SK-N-SH (cell line): ENCODE results near the gene SEMA3C. TPM values are rescaled to one million over a fixed set of nuclear protein-coding genes. Genes with fewer than 3 reads are reported as not detected.

ENCODE experiments used
- CTCF ChIA-PET: fragments of 300-600, 350-600 bp; formaldehyde crosslinking; extraction: SDS; loops from one replicate; lab custom pipeline; 2021; lab: Yijun Ruan, JAX
- POLR2A ChIA-PET: fragments of 350-600 bp; sonication (Branson Sonifier 250); formaldehyde crosslinking; extraction: SDS; loops from one replicate; lab custom pipeline; 2020; ENCODE audit warnings: antibody characterized with exemption, inconsistent platforms; lab: Yijun Ruan, JAX
- DNase-seq: peaks from one replicate; pipeline ENCODE4 v3.0.0; 2012
- H2AFZ ChIP-seq: fragments of 200-600 bp; sonication (generic); 2 replicates; pipeline ENCODE4 v1.8.1; 2016; ENCODE audit warnings: antibody characterized with exemption, mild to moderate bottlenecking, low read depth
- H3F3A ChIP-seq: fragments of 200-600 bp; sonication (generic); replicated peaks from 2 replicates; pipeline ENCODE3; 2016; ENCODE audit warnings: antibody characterized with exemption, mild to moderate bottlenecking; ENCODE audit not compliant: insufficient read depth
- H3K27ac ChIP-seq, 2 experiments: fragments of 200-500 bp in 1 of 2; fragments of 200-600 bp in 1 of 2; sonication (Bioruptor generic) in 1 of 2; sonication (generic), shearing (Covaris generic) in 1 of 2; 2 replicates each; pipeline versions ENCODE4 v1.5.1 to v1.6.1; 2014 to 2016; ENCODE audit warnings: low read depth in 2 of 2, inconsistent platforms in 1 of 2, low read length in 1 of 2, mild to moderate bottlenecking in 1 of 2, mixed read lengths in 1 of 2
- H3K27me3 ChIP-seq: fragments of 200-600 bp; sonication (generic), shearing (Covaris generic); 2 replicates; pipeline ENCODE4 v1.6.1; 2016; ENCODE audit warnings: mixed run types; ENCODE audit not compliant: insufficient read depth
- H3K36me3 ChIP-seq, 2 experiments: fragments of 200-500 bp in 1 of 2; fragments of 200-600 bp in 1 of 2; sonication (Bioruptor generic) in 1 of 2; sonication (generic) in 1 of 2; replicated peaks in 1 of 2; 2 replicates each; pipeline versions ENCODE3 to v1.5.1; 2014 to 2016; ENCODE audit warnings: low read length in 1 of 2, mild to moderate bottlenecking in 1 of 2; ENCODE audit not compliant: insufficient read depth in 2 of 2, control insufficient read depth in 1 of 2
- H3K4me1 ChIP-seq, 2 experiments: fragments of 200-500 bp in 1 of 2; fragments of 200-600 bp in 1 of 2; sonication (Bioruptor generic) in 1 of 2; sonication (generic), shearing (Covaris generic) in 1 of 2; 2 replicates each; pipeline versions ENCODE4 v1.5.1 to v1.6.1; 2014 to 2016; ENCODE audit warnings: low read depth in 1 of 2, low read length in 1 of 2, mixed run types in 1 of 2; ENCODE audit not compliant: insufficient read depth in 2 of 2, control insufficient read depth in 1 of 2
- H3K4me2 ChIP-seq: fragments of 200-600 bp; sonication (generic), shearing (Covaris generic); 2 replicates; pipeline ENCODE4 v1.6.1; 2017; ENCODE audit warnings: mixed run types
- H3K4me3 ChIP-seq, 2 experiments: fragments of 200-500 bp in 1 of 2; fragments of 200-600 bp in 1 of 2; sonication (Bioruptor generic) in 1 of 2; sonication (generic), shearing (Covaris generic) in 1 of 2; 2 replicates each; pipeline versions ENCODE4 v1.5.1 to v1.8.1; 2014 to 2016; ENCODE audit warnings: low read depth in 2 of 2, inconsistent platforms in 1 of 2, low read length in 1 of 2, mild to moderate bottlenecking in 1 of 2, mixed read lengths in 1 of 2, moderate library complexity in 1 of 2
- H3K79me2 ChIP-seq: fragments of 200-600 bp; sonication (generic); 2 replicates; pipeline ENCODE4 v1.8.1; 2017; ENCODE audit warnings: mild to moderate bottlenecking; ENCODE audit not compliant: insufficient read depth
- H3K9ac ChIP-seq: fragments of 200-600 bp; sonication (generic); 2 replicates; pipeline ENCODE4 v1.6.1; 2017; ENCODE audit warnings: mixed run types
- H3K9me2 ChIP-seq: fragments of 200-600 bp; sonication (generic); 2 replicates; pipeline ENCODE4 v1.6.1; 2017; ENCODE audit warnings: mixed run types
- H3K9me3 ChIP-seq: fragments of 200-600 bp; sonication (generic); 2 replicates; pipeline ENCODE4 v1.6.1; 2017; ENCODE audit warnings: mixed run types, mild to moderate bottlenecking, moderate library complexity
- H4K20me1 ChIP-seq: fragments of 200-600 bp; sonication (generic); 2 replicates; pipeline ENCODE4 v1.6.1; 2017; ENCODE audit warnings: mild to moderate bottlenecking, mixed run types; ENCODE audit not compliant: insufficient read depth
- CHD2 ChIP-seq: fragments of 150-350 bp; IDR thresholded peaks from 2 replicates; pipeline ENCODE4 v1.6.1; 2018; ENCODE audit warnings: low read length; ENCODE audit not compliant: partially characterized antibody
- ELF1 ChIP-seq: IDR thresholded peaks from 2 replicates; pipeline ENCODE4 v1.4.0; 2012
- EP300 ChIP-seq, 2 experiments: IDR thresholded peaks; 2 replicates each; pipeline versions ENCODE4 v1.4.0 to v1.6.1; 2012; ENCODE audit warnings: borderline replicate concordance in 1 of 2, low read depth in 1 of 2, low read length in 1 of 2
- EZH2phosphoT487 ChIP-seq: fragments of 200-600 bp; sonication (generic); IDR thresholded peaks from 2 replicates; pipeline ENCODE4 v1.6.1; 2017; ENCODE audit warnings: low read depth, mixed run types, mild to moderate bottlenecking, antibody characterized with exemption, moderate library complexity, borderline replicate concordance
- JUND ChIP-seq: IDR thresholded peaks from 2 replicates; pipeline ENCODE4 v1.4.0; 2012
- MEF2A ChIP-seq: IDR thresholded peaks from 2 replicates; pipeline ENCODE4 v1.4.0; 2012; ENCODE audit warnings: low read depth, borderline replicate concordance
- MXI1 ChIP-seq: IDR thresholded peaks from 2 replicates; pipeline ENCODE4 v1.6.1; 2012; ENCODE audit warnings: mild to moderate bottlenecking, low read depth, low read length, improper control_type of control experiment
- POLR2AphosphoS5 ChIP-seq: IDR thresholded peaks from 2 replicates; pipeline ENCODE4 v1.6.1; 2012; ENCODE audit warnings: low read depth, low read length
- RAD21 ChIP-seq: IDR thresholded peaks from 2 replicates; pipeline ENCODE4 v1.6.1; 2012; ENCODE audit warnings: mild to moderate bottlenecking, low read length
- RFX5 ChIP-seq: IDR thresholded peaks from 2 replicates; pipeline ENCODE4 v1.6.1; 2012; ENCODE audit warnings: mild to moderate bottlenecking, improper control_type of control experiment, low read length
- RXRA ChIP-seq: IDR thresholded peaks from 2 replicates; pipeline ENCODE4 v1.4.0; 2012; ENCODE audit warnings: low read depth, mild to moderate bottlenecking, borderline replicate concordance
- SMC3 ChIP-seq: IDR thresholded peaks from 2 replicates; pipeline ENCODE4 v1.6.1; 2012; ENCODE audit warnings: low read depth, low read length, improper control_type of control experiment
- TAF1 ChIP-seq: IDR thresholded peaks from 2 replicates; pipeline ENCODE4 v1.6.1; 2012; ENCODE audit warnings: low read depth, mild to moderate bottlenecking, low read length, moderate library complexity, borderline replicate concordance
- TCF12 ChIP-seq: IDR thresholded peaks from 2 replicates; pipeline ENCODE4 v1.4.0; 2012
- USF1 ChIP-seq: IDR thresholded peaks from 2 replicates; pipeline ENCODE4 v1.4.0; 2012; ENCODE audit warnings: low read depth, borderline replicate concordance
- WGBS: methylation state at CpG from one replicate; pipeline ENCODE4 v1.1.6; 2017; ENCODE audit warnings: low lambda C conversion rate; 5-methylcytosine and 5-hydroxymethylcytosine counted together
- polyA plus RNA-seq, 3 experiments: library from polyadenylated mRNA; depleted of rRNA; stranded (reverse); fragments of >200 nt; gene quantifications; 2 replicates each; pipeline ENCODE4 v1.2.3, GENCODE V29; 2012
- TF ChIP-seq, protein P1 (sequence below): fragments of 150-350 bp; IDR thresholded peaks from 2 replicates; pipeline ENCODE4 v1.6.1; 2017; ENCODE audit warnings: antibody characterized with exemption, low read length, low read depth, borderline replicate concordance
- TF ChIP-seq, protein P2 (sequence below): fragments of 200-600 bp; sonication (generic); IDR thresholded peaks from 2 replicates; pipeline ENCODE4 v1.6.1; 2017; ENCODE audit warnings: antibody characterized with exemption, mild to moderate bottlenecking, moderate library complexity

Gene SEMA3C
- polyA plus RNA-seq, 1 of the 3 experiments (the other 2 are of a cell fraction) = 51.1 TPM

DNA sequence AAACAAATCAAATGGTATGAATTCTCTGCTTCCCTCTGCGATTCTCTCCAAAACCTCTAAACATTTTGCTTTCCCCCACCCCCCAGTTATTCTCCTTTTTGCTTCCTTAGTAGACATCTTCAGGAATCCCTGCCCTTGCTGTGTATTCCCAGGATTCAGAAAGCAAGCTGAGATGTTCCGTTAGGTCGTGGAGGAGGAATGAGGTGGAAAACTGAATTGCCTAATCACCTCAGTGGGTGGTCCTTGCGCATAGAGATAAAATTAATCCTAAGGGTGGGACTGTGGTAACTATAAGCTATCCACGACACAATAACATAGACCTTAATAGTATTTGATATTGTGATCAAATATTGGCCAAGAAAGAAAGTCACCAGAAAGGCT lies 49.1 kb upstream of the SEMA3C start:
- Histone ChIP-seq H3K27ac (no peak overlapping the region), H4K20me1 (no peaks in the 10 kb centered on the region), H3K9ac (no peak overlapping the region), H3K79me2 (no peaks in the 10 kb centered on the region), H3K9me3 (no peaks in the 10 kb centered on the region), H3K4me2 (no peak overlapping the region), H3F3A (peaks cover 3% of the 10 kb centered on the region), H3K36me3 (no peaks in the 10 kb centered on the region), H2AFZ (no peak overlapping the region), H3K4me3 (no peak overlapping the region), H3K9me2 (no peaks in the 10 kb centered on the region), H3K4me1 (no peaks in the 10 kb centered on the region; a peak in 1 of 4 replicates), H3K27me3 (no peaks in the 10 kb centered on the region)
- no peak for TF ChIP-seq RFX5
- TF ChIP-seq MEF2A = no peak
- TF ChIP-seq JUND = no peak
- no peak for TF ChIP-seq RXRA
- no peak for TF ChIP-seq RAD21
- TF ChIP-seq POLR2AphosphoS5 = no peak
- no peak for TF ChIP-seq ELF1
- no peak for TF ChIP-seq EZH2phosphoT487
- TF ChIP-seq, protein P1, sequence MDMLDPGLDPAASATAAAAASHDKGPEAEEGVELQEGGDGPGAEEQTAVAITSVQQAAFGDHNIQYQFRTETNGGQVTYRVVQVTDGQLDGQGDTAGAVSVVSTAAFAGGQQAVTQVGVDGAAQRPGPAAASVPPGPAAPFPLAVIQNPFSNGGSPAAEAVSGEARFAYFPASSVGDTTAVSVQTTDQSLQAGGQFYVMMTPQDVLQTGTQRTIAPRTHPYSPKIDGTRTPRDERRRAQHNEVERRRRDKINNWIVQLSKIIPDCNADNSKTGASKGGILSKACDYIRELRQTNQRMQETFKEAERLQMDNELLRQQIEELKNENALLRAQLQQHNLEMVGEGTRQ = no peak
- no peak for TF ChIP-seq TCF12
- TF ChIP-seq EP300 (IDR thresholded peaks at IDR 0.05; ENCODE audit: borderline replicate concordance in 1 of 2, low read depth in 1 of 2, low read length in 1 of 2) = no peak
- TF ChIP-seq CHD2 = no peak
- no peak for TF ChIP-seq TAF1
- no peak for TF ChIP-seq USF1
- no peak for TF ChIP-seq SMC3
- no peak for TF ChIP-seq MXI1
- TF ChIP-seq, protein P2, sequence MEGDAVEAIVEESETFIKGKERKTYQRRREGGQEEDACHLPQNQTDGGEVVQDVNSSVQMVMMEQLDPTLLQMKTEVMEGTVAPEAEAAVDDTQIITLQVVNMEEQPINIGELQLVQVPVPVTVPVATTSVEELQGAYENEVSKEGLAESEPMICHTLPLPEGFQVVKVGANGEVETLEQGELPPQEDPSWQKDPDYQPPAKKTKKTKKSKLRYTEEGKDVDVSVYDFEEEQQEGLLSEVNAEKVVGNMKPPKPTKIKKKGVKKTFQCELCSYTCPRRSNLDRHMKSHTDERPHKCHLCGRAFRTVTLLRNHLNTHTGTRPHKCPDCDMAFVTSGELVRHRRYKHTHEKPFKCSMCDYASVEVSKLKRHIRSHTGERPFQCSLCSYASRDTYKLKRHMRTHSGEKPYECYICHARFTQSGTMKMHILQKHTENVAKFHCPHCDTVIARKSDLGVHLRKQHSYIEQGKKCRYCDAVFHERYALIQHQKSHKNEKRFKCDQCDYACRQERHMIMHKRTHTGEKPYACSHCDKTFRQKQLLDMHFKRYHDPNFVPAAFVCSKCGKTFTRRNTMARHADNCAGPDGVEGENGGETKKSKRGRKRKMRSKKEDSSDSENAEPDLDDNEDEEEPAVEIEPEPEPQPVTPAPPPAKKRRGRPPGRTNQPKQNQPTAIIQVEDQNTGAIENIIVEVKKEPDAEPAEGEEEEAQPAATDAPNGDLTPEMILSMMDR = no peak
- CTCF ChIA-PET = interaction anchor here (0.7 to 1.5 kb wide), 3 partner anchors 10 to 490 kb away, joined by 3 read pairs; no protein-coding TSS in a partner anchor
- 93% methylated on average over 5 of the region's 5 CpGs for WGBS
- no peak for DNase-seq
- POLR2A ChIA-PET = no interaction called here
